Esophagus muscularis mucosa (tissue), 4 donors: ENCODE data around the gene CACHD1. TPM values are rescaled to one million over a fixed set of nuclear protein-coding genes. Genes with fewer than 3 reads are reported as not detected.

Source experiments
- DNase-seq: peaks from one replicate; pipeline ENCODE4 v3.0.0-alpha.2; 2017; ENCODE audit errors: extremely low spot score
- H3K27ac ChIP-seq, 4 donors: fragments of 200-600 bp; sonication (generic); replicated peaks in 1 of 4; 1 replicate in 3 of 4; 2 replicates in 1 of 4; pipeline ENCODE4 v1.5.1; 2016 to 2019; ENCODE audit warnings: mild to moderate bottlenecking in 1 of 4
- H3K27me3 ChIP-seq, 4 donors: fragments of 200-600 bp; sonication (generic); one replicate each; pipeline versions ENCODE4 v1.5.1 to v1.6.0; 2016 to 2019
- H3K36me3 ChIP-seq, 4 donors: fragments of 200-600 bp; sonication (generic); one replicate each; pipeline ENCODE4 v1.5.1; 2016 to 2019
- H3K4me1 ChIP-seq, 4 donors: fragments of 200-600 bp; sonication (generic); one replicate each; pipeline ENCODE4 v1.5.1; 2016 to 2019
- H3K4me3 ChIP-seq, 4 donors: fragments of 200-600 bp; sonication (generic); 1 replicate in 2 of 4; 2 replicates in 2 of 4; pipeline ENCODE4 v1.5.1; 2016 to 2019; ENCODE audit warnings: mild to moderate bottlenecking in 4 of 4, moderate library complexity in 1 of 4
- H3K9me3 ChIP-seq, 4 donors: fragments of 200-600 bp; sonication (generic); 1 replicate in 3 of 4; 2 replicates in 1 of 4; pipeline ENCODE4 v1.5.1; 2016 to 2019
- EP300 ChIP-seq: sonication (generic); formaldehyde crosslinking; IDR thresholded peaks from one replicate; pipeline ENCODE4 v1.6.1; 2017; ENCODE audit warnings: antibody characterized with exemption
- POLR2A ChIP-seq: fragments of 450-650 bp; IDR thresholded peaks from one replicate; pipeline ENCODE4 v1.6.1; 2017; ENCODE audit warnings: antibody characterized with exemption, moderate library complexity, mild to moderate bottlenecking, low read depth
- POLR2AphosphoS5 ChIP-seq, 2 donors: sonication (generic); formaldehyde crosslinking; IDR thresholded peaks; one replicate each; pipeline ENCODE4 v1.6.1; 2017; ENCODE audit warnings: antibody characterized with exemption in 2 of 2
- WGBS: methylation state at CpG from one replicate; pipeline ENCODE4 v1.1.5; 2018; 5-methylcytosine and 5-hydroxymethylcytosine counted together
- intact Hi-C: fragments of 100-400 bp; cut with DNase I; formaldehyde crosslinking; loops from one replicate; pipeline ENCODE4 v1.15.1; 2023
- total RNA-seq, 4 donors: library from RNA; depleted of rRNA; stranded (reverse); fragments of >200 nt; gene quantifications; one replicate each; pipeline versions ENCODE4 v1.1.0 to v1.2.1, GENCODE V29; 2016
- TF ChIP-seq, protein P1 (sequence below), 3 experiments: fragments of 200-600 bp in 2 of 3; fragments of 450-650 bp in 1 of 3; sonication (generic) in 2 of 3; IDR thresholded peaks; one replicate each; pipeline ENCODE4 v1.5.1; 2017 to 2019; ENCODE audit warnings: antibody characterized with exemption in 3 of 3, mild to moderate bottlenecking in 2 of 3, moderate library complexity in 1 of 3

CACHD1 gene
- total RNA-seq, 4 donors from 2014 or later = 6.6 to 10.7 (median 10.1) TPM

GRCh38 chr1:64471218-64472039 lies 1.5 kb downstream of the CACHD1 start:
- TF ChIP-seq, protein P1, sequence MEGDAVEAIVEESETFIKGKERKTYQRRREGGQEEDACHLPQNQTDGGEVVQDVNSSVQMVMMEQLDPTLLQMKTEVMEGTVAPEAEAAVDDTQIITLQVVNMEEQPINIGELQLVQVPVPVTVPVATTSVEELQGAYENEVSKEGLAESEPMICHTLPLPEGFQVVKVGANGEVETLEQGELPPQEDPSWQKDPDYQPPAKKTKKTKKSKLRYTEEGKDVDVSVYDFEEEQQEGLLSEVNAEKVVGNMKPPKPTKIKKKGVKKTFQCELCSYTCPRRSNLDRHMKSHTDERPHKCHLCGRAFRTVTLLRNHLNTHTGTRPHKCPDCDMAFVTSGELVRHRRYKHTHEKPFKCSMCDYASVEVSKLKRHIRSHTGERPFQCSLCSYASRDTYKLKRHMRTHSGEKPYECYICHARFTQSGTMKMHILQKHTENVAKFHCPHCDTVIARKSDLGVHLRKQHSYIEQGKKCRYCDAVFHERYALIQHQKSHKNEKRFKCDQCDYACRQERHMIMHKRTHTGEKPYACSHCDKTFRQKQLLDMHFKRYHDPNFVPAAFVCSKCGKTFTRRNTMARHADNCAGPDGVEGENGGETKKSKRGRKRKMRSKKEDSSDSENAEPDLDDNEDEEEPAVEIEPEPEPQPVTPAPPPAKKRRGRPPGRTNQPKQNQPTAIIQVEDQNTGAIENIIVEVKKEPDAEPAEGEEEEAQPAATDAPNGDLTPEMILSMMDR (IDR thresholded peaks at IDR 0.05) = no peak
- TF ChIP-seq POLR2AphosphoS5 (IDR thresholded peaks at IDR 0.05) = peak in 1 of 2 donors; percentile 5
- Histone ChIP-seq H3K27me3 (peaks cover 0 to 22% (median 2%) of the 10 kb centered on the region in 4 donors), H3K4me3 (peak overlapping the region; percentile 66 to 84 (median 81)), H3K27ac (peak overlapping the region; percentile 80 to 89 (median 84)), H3K9me3 (no peaks in the 10 kb centered on the region), H3K36me3 (no peaks in the 10 kb centered on the region), H3K4me1 (peaks cover 14 to 64% (median 55%) of the 10 kb centered on the region in 4 donors)
- intact Hi-C loops = loop anchor here (5.0 to 10.0 kb wide), 2 partner anchors 73 to 206 kb away; no protein-coding TSS in a partner anchor
- WGBS = 3% methylated on average over 31 of the region's 40 CpGs
- peak; percentile 90 for DNase-seq

DNA sequence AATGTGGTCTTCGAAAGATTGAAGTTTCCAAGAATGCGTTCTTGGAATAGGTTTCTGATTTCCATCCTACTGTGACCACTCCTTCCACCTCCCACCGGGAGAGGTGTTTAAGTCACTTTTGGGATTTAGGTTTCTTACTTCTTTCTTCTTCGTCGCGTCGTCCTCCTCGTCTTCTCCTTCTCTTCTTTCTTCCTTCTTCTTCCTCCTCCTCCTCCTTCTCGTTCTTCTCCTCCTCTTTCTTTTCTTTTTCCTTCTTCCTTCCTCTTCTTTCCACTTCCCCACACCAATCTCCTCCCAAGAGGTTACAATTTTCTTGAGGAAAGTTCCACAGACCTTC lies 2.1 kb downstream of the CACHD1 start:
- H3K27ac ChIP-seq = peak overlapping the region; percentile 80 to 89 (median 84)
- intact Hi-C loops = loop anchor here (5.0 to 10.0 kb wide), 2 partner anchors 73 to 205 kb away; no protein-coding TSS in a partner anchor
- peaks cover 0 to 22% (median 2%) of the 10 kb centered on the region in 4 donors for H3K27me3 ChIP-seq
- TF ChIP-seq EP300 (no peak), POLR2AphosphoS5 (IDR thresholded peaks at IDR 0.05) (no peak), POLR2A (no peak)
- TF ChIP-seq, protein P1 (IDR thresholded peaks at IDR 0.05) = no peak
- peak; percentile 31 for DNase-seq
- no peaks in the 10 kb centered on the region for H3K9me3 ChIP-seq
- 47% methylated on average over 9 of the region's 9 CpGs for WGBS
- peak overlapping the region; percentile 66 to 84 (median 81) for H3K4me3 ChIP-seq
- H3K36me3 ChIP-seq = no peaks in the 10 kb centered on the region
- peaks cover 18 to 69% (median 60%) of the 10 kb centered on the region in 4 donors for H3K4me1 ChIP-seq

DNA sequence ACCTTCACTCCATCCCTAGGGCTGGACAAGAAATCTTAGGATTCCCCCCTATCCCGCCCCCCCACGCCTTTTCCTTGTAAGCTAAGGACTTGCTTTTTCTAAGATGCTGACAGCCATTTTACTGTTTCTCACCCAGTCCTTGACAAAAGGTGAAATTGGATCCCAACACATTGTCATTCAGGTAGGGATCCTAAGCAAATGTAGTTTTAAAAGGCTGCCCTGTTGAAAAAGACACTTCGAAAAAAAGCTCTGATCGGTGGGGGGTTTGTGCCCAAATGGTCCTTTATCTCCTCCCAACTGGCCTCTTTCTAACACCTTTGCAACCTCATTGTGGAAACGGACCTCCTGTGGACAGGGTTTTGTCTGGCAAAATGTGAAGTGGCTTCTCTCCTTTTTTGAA lies 2.9 kb downstream of the CACHD1 start:
- Histone ChIP-seq H3K27me3 (peaks cover 0 to 22% (median 2%) of the 10 kb centered on the region in 4 donors), H3K36me3 (no peaks in the 10 kb centered on the region), H3K27ac (no peak overlapping the region), H3K4me3 (peak overlapping the region in 1 of 4 donors; percentile 80), H3K4me1 (peaks cover 21 to 74% (median 64%) of the 10 kb centered on the region in 4 donors), H3K9me3 (no peaks in the 10 kb centered on the region)
- peak; percentile 77 for DNase-seq
- intact Hi-C loops = loop anchor here (5.0 to 10.0 kb wide), 2 partner anchors 72 to 204 kb away; no protein-coding TSS in a partner anchor
- no peak for TF ChIP-seq EP300
- TF ChIP-seq, protein P1 (IDR thresholded peaks at IDR 0.05) = no peak
- TF ChIP-seq POLR2A = no peak
- no peak for TF ChIP-seq POLR2AphosphoS5 (IDR thresholded peaks at IDR 0.05)
- 98% methylated on average over 5 of the region's 5 CpGs for WGBS

- WGBS = 71% methylated on average over 1 of the region's 1 CpG
- no peak overlapping the region for H3K27ac ChIP-seq
- H3K36me3 ChIP-seq = no peaks in the 10 kb centered on the region
- H3K27me3 ChIP-seq = peaks cover 0 to 22% (median 2%) of the 10 kb centered on the region in 4 donors
- no peaks in the 10 kb centered on the region for H3K9me3 ChIP-seq
- intact Hi-C loops = loop anchor here (5.0 to 10.0 kb wide), 2 partner anchors 71 to 204 kb away; no protein-coding TSS in a partner anchor
- peak; percentile 37 for DNase-seq
- no peak overlapping the region for H3K4me3 ChIP-seq
- peaks cover 21 to 75% (median 65%) of the 10 kb centered on the region in 4 donors for H3K4me1 ChIP-seq
- TF ChIP-seq POLR2AphosphoS5 (IDR thresholded peaks at IDR 0.05) = no peak
- TF ChIP-seq, protein P1 (IDR thresholded peaks at IDR 0.05) = no peak
- no peak for TF ChIP-seq EP300
- no peak for TF ChIP-seq POLR2A
These were observed 3.4 kb downstream of the CACHD1 start for GRCh38 chr1:64473367-64473766.
